ENCODE data around the gene ZFC3H1.

ZFC3H1 gene

DNA sequence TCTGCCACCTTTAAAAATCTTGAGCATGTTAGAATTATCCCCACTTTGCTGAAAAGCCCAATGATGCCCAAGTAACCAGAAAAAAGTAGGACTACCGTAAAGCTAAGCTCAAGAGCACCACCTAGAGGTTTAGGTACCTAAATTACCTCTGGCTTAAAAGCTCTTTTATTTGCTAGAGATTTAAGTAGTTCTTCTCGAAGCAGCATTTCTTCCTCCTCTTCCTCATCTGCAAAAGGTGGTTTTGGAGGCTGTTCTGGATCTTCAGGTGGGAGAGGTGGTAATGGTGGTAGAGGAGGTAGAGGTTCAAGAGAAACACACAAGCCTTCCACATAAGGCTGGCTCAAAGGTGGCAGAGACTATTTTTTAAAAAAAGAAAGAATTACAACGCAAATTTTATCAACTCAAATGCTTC lies 26.9 kb downstream of the ZFC3H1 start:
- FAIRE-seq, result peak; percentile 79

GRCh38 chr12:71627438-71628002 lies 36.1 kb downstream of the ZFC3H1 start:
- no peak for FAIRE-seq

DNA sequence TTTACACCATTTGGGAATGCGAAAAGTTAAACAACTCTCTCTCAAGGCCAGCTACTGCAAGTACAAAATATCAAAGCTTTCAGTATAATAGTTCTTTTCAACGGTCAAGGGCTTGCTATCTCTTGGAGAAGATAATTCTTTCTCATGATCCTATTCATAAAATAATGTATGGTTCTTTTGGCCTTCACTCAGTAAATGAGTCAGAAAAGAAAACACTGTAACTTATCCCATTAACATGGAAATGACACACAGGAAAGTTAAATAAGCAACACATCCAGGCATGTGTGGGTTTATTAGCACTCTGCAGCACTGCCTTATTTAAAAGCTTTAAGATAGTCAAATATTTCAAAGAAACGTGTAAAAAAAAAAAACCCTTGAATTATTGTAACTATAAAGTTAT lies 36.9 kb downstream of the ZFC3H1 start:
- no peak for FAIRE-seq

- no peak for FAIRE-seq
Observed at GRCh38 chr12:71626098-71626497, 37.5 kb downstream of the ZFC3H1 start.

- FAIRE-seq, result no peak
Observed at GRCh38 chr12:71625476-71625875, 38.2 kb downstream of the ZFC3H1 start.

DNA sequence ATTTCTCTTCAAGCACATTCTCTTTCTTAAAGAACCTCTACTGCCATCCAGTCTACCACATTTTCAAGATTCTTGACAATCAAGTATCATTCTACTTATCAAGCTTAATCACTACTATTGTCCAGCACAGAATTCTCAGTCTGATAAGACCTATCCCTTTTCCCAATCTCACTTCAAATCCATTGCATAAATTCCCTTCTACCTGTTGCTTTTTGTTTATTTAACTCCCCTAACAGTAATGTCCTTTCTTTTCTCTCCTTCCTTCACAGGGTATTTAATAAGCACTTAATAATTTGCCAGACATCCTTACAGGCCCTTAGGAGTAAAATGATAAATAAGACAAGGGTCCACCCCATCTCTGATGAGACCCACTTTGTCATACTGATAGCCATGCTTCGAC lies 41.7 kb downstream of the ZFC3H1 start:
- FAIRE-seq, result no peak

DNA sequence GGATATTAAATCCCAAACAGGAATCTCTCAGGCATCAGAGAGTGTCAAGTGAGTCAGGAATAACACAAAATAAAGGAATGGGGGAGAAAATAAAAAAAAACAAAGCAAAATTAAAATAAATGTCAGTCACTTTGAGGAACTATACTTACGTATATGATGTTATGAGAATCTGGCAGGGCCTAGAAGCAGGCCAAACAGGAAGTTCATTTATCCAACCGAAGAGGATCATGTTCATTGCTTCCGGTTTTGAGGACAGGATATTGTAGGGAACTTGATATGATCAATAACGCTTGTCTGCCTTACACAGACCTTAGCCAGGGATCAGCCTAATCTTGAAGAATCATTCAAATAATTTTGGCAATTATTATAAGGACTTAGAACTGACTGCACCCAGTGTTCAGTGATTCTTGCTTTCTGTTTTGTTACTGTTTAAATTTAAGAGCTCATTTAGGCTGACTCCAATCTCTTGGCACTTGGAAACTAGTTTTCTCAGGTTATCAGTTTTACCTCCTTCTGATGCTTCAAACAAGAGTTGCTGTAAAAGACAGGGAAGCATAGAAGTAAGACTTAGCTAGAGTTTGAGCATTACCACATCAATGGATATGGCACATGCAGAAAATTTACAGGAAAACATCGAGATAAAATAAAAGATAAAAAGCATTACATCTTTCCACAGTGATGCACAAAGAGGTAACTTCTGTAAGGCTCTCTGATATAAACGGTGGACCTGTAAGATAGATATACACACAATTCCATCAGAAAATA lies 53.4 kb downstream of the ZFC3H1 start:
- FAIRE-seq, result no peak

GRCh38 chr12:71607494-71608330 lies 55.9 kb downstream of the ZFC3H1 start:
- FAIRE-seq, result no peak

DNA sequence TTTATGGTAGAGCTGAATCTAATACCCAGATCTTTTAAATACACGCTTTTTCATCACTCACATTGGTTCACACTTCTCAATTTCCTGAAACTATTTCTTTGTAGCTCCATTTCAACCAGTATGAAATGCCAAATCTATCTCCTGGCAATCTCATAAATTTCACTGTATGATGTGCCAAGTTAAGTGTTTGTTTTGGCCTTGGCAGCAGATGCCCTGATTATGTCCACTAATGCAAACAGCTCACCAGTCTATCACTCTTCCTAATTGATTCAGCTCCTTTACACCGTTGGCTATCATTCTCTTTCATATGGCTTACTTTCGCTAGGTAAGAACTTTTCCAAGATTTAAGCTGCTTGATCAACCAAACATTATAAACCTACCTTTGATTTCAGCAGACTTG lies 58.6 kb downstream of the ZFC3H1 start:
- no peak for FAIRE-seq

- FAIRE-seq, result no peak
Observed at GRCh38 chr12:71602761-71603577, 60.7 kb downstream of the ZFC3H1 start.

DNA sequence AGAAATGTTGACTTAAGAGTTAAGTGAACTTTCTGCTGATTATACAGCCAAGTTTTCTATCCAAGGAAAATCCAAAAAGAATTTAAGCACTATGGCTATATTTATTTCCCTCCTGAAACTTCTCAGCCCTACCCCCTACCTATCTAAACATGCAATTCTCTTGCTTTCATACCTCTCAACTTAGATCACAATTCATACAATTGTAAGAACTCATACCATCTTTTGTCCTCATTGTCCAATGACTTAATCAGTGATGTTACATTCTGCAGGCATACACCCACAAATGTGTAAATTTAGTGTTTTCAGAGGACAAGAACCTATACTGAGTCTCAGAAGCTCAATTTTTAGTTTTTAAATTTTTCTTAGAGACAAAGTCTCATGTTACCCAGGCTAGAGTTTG lies 62.1 kb downstream of the ZFC3H1 start:
- no peak for FAIRE-seq

GRCh38 chr12:71599210-71599609 lies 64.4 kb downstream of the ZFC3H1 start:
- no peak for FAIRE-seq

DNA sequence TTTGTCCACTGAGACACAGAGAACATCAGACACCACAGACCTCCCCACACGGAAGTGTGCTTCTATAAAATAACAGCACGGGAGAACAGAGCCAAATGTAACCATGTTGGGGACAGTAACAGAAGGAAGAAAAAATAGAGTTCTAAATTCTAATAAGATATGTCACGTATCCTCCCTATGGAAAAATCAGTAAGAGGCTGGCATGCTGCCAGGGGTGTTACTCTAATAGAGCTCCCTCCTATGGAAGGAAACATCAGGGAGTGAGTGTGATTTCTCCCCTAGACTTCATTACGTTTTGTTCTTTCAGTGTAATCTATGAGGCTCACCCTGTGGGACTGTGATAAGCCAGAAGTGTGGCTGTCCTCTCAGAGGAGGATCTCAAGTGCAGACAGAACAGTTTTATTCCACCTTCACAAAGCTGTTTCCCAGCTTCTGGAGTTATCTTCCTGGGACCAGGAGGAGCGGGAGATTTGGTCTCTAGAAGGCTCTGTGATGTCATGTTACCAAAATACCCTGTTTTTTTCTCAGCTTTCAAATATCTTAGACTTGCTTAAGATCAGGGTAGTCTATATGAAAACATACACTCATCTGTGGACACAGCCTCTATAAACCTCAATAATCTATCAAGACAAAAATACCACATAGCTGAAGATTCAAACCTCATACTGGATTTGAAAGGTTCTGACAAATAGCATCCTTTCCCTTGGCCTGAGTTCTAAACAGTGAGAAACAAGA lies 69.3 kb downstream of the ZFC3H1 start:
- no peak for FAIRE-seq

GRCh38 chr12:71592841-71593240 lies 70.8 kb downstream of the ZFC3H1 start:
- FAIRE-seq, result no peak

- FAIRE-seq, result no peak
Observed at GRCh38 chr12:71591601-71592000, 72.0 kb downstream of the ZFC3H1 start.

- FAIRE-seq, result no peak
Observed at GRCh38 chr12:71589478-71589881, 74.2 kb downstream of the ZFC3H1 start.

- FAIRE-seq, result no peak
Observed at GRCh38 chr12:71587012-71587411, 76.6 kb downstream of the ZFC3H1 start.

GRCh38 chr12:71585218-71585617 lies 78.4 kb downstream of the ZFC3H1 start:
- no peak for FAIRE-seq

DNA sequence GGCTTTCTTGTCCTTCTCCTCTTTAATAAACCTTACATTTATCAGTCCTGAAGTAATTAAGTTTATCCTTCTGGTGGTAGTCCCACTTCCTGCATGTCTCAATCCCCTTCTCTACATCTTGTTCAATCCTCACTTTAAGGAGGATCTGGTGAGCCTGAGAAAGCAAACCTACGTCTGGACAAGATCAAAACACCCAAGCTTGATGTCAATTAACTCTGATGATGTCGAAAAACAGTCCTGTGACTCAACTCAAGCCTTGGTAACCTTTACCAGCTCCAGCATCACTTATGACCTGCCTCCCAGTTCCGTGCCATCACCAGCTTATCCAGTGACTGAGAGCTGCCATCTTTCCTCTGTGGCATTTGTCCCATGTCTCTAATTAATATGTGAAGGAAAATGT lies 79.3 kb downstream of the ZFC3H1 start:
- FAIRE-seq, result no peak

GRCh38 chr12:71582925-71583324 lies 80.7 kb downstream of the ZFC3H1 start:
- FAIRE-seq, result no peak

DNA sequence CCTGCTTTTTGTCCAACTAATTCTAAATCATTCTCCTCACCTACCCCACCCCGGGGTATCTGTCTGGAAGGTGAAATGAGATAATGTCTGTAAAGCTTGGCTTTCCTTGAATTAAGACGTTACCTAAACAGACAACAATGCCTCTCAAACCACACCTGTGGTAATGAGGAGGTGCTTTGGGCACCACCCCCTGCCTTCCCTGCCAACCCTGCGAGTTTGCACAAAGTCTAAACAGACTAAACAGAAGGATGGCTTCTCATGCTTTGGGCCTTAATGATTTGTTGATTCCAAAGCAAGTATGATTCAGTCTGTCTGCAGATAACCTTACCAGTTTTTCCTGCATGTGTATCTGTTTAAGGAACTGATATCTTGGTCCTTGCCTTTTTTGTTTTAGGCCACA lies 82.4 kb downstream of the ZFC3H1 start:
- FAIRE-seq, result no peak

DNA sequence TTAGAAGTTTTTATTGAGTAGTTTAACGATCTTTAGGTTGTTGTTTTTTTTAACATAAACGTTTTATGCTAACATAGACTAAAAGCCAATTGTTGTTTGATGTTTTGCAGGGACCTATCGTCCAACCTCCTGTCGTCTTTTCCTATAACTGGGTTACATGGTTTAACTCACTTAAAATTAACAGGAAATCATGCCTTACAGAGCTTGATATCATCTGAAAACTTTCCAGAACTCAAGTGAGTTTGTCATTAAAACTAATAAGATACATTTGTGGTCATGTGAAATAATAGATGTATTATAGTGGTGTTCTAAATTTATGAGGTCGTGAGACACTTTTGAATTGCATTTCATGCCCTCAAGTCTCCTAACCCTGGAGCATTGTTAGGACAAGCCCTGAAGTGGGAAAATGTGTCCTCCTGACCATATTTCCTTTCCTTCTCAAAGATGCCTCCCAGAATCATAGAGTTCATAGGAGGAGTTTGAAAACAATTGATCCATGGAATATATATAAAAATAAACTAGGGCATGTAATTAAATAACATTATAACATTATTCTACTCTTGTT lies 84.9 kb downstream of the ZFC3H1 start:
- FAIRE-seq, result no peak
